Activated gamma-delta T cell (primary cell): ENCODE results near the gene SUMF1.
"Not testable (repeated sequence)": the region's sequence is repeated elsewhere in the genome, so short reads cannot be mapped to it uniquely, and the experiment has no call there.

ENCODE experiments used
- DNase-seq: peaks from one replicate; lab custom pipeline; 2025; lab: John Stamatoyannopoulos, UW

SUMF1 gene

DNA sequence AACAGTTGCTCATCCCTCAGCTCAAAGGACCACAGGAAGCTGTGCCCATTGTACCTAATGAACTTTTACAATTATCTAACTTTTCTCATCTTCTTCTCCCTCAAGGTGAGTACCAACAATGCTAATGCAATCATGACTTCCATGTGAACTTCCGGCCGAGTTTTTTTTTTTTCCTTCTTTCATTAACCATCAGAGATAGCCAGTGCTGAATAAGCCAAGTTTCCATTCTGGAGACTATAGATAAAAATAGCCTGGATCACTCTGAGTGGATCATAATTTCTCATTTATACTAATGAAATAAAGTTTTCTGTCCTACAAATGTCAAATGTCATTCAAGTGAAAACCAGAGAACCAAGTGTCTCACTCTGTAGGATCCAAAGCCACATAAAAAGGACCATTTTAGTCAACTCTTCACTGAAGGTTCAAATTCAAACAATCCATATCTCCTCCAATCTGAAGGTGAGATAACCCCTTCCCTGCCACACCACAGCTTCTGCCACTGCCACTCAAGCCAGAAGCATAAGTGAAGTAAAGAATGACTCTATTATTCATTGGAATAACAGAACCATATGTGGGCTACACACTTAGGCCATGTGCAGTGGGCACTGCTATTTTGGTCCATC is 5.5 kb downstream of the SUMF1 start:
- no peak for DNase-seq

DNA sequence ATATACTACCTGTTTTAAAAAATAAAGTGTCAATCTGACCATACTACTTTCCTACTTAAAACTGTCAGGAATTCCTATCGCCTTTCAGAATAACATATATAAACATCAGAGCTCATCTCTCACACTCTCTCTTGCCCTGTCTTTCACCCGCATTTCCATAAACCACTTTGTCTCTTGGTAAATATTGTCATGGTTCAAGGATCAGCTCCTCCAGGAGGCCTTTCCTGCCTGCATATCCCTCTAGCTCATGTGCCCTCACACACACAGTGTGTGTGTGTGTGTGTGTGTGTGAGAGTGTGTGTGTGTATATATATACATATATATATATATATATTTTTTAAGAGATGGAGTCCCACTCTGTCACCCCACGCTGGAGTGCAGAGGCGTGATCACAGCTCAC is 6.7 kb downstream of the SUMF1 start:
- no peak for DNase-seq

DNA sequence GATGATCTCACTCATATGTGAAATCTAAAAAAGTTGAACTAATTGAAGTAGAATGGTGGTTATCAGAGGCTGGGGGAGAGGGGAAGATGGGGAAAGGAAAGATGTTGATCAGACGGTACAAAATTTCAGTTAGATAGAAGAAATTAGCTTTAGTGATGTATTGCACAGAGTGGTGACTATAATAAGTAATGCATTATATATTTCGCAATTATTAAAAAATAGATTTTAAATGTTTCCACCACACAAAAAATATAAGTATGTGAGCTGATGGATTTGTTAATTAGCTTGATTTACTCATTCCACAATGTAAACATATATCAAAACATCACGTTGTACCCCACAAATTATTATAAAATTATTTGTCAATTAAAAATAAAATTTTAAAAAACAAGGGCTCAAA is 8.1 kb downstream of the SUMF1 start:
- no peak for DNase-seq

DNA sequence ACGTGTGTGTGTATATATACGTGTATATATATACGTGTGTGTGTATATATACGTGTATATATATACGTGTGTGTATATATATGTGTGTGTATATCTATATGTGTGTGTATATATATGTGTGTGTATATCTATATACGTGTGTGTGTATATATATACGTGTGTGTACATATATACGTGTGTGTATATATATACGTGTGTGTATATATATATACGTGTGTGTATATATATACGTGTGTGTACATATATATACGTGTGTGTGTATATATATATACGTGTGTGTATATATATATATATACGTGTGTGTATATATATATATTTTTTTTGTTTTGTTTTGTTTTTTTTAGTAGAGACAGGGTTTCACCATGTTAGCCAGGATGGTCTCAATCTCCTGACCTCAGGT is 10.3 kb downstream of the SUMF1 start:
- DNase-seq: not testable (repeated sequence)

DNA sequence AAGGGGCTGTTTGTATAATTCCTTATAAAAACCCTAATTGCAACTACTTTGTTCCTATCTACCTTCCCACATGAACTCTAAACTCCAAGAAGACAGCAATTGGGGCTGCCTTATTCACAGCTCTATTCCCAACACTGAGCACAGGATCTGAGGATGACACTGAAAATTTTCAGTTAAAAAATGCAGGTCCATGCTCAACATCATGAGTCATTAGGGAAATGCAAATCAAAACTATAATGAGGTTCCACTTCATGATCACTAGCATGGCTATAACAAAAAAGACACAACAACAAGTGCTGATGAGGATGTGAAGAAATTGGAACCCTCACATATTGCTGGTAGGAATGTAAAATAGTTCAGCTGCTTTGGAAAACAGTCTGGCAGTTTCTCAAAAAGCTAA is 12.9 kb downstream of the SUMF1 start:
- no peak for DNase-seq

DNA sequence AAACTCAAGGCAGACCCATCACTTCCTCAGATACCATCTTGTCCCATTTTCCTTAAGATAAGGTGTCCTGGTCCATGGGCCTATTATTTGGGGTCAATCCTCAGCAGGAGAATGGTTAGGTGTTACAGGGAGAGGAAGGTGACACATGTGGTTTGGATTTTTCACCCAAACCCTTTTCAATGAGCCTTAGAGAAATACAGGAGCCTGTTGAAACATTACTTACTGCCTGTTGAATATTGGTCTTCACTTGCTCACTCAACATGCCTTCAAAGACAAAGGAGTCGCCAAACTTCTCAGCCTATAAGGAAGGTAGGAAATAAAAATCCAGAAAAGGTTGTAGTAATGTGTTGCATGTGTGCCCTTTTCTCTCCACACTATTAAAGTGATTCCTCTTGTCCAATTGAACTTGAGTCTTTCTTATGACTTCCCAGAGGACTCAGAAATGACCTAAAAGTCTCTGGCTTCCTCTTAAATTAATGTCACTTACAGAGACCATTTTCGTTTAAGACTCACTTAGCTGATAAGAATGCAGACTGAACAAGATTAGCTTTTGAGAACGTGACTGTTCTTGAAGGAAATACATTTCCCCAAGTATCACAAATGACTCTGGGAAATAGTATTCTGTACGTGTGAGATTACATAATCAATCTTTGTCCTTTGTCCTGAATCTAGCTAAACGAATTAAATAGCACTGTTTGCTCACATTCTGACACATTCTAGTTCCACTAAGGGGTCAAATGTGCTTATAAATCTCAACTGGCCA is 17.8 kb downstream of the SUMF1 start:
- DNase-seq: no peak

DNA sequence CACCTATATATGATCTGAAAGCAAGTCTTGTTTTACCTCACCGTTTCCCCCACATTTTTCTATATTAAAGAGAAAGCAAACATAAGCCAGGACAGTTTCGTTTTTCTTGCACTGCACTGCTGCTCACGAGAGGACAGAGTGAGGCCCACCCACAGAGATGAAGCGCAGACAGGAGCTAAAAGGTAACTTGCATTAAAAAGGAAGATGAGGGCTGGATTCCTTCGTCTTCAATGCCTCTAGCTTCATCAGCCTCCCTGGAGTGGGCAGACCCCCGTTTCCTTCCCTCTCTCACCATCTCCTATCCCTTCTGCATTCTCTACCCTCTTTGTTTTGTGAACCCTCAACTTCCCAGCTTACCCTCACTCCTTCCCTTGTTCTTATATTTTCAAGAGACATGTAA is 18.9 kb downstream of the SUMF1 start:
- DNase-seq: no peak

DNA sequence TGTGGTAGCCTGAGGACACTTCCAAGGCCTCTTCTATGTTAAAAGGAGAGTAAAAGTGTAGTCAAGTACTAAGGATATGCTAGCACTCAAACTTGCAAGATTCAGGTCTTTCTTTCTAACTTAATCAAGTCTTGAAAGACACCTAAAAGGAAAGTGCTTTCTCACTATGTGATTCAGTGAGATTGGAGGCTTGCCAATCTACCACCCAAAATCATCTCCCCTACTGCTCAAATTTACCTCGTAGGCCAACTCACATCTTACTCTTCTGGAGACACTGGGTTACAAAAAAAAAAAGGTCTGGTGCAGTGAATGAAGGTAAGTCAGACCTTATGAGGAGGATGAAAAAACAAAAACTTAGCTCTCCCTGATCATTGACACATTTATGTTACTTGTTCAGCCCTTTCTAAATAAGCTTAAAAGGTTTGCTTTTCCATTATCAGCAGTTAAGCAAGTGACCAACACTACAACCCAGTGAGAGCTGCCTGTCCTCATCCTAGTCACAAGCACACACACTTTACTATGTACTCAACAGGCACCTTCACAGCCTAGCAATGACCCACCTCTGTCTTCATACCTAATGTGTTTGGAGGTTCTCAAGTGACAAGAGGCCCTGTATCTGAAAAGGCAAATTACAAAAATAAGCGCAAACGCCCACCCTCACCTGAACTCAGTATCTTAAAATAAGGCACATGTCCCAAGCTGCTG is 19.6 kb downstream of the SUMF1 start:
- no peak for DNase-seq

DNA sequence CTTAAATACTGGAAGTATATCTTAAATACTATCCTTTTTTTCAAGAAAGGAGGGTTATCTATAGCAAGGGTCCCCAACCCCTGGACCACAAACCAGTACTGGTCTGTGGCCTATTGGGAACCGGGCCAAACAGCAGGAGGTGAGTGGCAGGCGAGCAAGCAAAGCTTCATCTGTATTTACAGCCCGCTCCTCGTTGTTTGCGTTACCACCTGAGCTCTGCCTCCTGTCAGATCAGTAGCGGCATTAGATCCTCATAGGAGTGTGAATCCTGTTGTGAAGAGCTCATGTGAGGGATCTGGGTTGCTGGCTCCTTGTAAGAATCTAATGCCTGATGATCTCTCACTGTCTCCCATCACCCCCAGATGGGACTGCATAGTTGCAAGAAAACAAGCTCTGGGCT is 26.1 kb downstream of the SUMF1 start:
- DNase-seq: no peak

DNA sequence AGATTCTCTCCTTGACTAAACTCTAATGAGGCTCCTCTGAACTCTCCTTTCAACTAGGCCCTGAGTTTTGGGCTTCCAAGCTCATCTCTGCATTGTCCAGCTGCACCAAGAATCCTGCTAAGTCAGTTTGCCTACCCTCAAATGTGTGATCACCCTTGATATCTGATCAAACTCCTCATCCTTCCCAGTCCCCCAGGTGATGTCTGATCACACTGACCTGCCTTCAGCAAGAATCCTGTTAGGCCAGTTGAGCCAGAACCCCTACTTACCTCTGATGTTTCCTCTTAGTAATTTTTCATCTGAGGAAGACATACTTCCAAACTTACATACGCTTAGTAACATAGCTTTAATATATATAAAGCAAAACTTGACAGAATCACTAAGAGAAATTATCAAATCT is 28.8 kb downstream of the SUMF1 start:
- DNase-seq: no peak

DNA sequence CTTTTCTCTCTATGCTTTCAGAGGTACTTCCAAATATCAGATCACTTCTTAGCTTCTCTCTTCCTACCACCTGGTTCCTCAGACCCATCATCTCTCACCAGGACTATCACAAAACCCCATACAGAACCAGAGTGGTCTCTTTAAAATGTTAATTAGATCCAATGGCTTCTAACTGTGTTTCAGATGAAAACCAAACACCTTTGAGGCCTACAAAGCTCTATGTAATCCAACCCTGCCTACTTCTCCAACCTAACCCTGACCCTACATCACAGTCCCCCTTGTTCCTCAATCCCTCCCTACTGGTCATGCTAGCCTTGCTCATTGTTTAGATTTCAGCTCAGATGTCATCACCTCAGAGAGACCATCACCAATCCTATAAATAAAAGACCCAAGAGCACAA is 34.8 kb downstream of the SUMF1 start:
- no peak for DNase-seq

DNA sequence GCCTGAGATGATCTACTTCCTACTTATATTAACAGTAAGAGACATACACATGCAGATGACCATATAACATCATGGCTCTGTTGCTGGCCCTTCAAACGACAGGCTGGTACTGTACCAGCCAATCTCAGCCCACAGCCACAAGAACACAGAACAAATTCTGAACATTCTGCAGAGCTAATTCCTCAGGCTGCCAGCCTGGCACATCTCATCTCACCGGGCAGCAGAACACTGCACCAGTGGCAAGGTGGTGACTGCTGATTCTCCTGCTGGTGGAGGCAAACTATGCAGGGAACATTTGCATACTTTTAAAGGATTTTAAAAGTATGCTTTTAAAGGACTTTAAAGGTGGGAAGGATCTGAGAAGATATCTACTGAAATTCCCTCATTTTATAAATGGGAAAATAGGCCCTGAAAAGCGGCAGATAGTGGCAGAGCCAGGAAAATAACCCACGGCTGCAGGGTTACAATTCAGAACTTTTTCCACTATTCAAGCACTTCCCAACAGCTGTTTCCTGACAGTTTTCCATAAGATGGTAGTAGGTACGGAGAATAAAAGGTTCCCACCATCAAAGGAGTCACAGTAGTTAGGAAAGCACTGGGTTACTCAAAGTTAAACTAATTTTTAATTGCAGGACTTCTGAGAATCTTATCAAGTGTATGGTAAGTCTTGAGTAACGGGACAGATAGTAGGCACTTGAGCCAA is 37.3 kb downstream of the SUMF1 start:
- no peak for DNase-seq

DNA sequence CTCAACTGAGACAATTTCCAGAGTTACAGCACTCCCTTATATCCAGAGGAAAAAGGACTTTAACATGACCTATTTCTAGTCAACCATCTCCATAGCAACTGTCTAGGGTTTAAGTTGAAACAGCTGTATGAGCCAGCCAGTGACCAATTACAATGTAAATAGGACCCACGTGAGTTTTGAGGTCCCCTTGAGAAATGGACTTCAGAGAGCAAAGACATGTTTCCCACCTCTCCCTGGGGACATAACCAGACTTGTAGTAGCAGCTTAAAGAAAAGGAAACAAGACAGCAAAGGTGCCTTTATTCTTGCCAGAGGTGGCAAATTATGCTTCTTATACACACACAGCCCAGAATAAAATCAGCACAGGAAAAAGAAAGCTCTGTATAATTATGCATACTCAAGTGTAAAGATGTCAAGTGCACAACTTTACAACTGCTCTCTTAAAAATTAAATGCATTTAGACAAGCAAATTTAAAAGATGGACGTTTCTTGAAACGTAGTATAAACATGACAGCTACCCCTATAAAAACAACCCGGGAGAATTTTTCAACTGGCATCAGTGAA is 40.2 kb downstream of the SUMF1 start:
- no peak for DNase-seq

DNA sequence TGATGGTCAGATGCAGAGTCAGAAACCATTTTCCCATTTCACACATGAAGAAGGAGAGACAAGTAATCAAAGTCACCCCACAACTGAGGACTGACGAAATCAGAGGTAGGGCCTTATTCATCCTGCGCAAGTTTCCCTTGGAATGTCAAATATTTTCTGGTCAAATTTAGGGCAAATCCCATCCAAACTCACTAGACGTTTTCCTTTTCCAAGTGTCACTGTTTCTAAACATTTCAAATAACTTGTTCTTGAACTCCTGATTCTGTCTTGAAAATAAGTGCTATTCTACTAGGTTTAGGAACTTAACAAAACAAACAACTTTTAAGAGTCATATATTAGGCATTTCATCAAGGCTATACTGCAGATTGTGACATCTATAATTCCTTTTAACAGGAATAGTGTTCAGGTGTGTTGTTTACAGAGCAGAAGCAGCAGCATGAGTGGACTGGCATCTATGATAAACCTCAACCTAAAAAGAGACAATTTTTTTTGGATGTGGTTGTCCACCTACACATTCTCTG is 40.7 kb downstream of the SUMF1 start:
- no peak for DNase-seq

DNA sequence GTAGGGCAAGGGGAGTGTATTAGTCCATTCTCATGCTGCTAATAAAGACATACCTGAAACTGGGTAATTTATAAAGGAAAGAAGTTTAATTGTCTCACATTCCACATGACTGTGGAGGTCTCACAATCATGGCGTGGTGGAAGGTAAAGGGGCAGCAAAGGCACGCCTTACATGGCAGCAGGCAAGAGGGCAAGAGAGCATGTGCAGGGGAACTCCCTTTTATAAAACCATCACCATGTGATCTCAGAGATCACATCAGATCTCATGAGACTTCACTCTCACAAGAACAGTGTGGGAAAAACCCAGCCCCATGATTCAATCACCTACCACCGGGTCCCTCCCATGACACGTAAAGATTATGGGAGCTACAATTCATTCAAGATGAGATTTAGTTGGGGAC is 41.4 kb downstream of the SUMF1 start:
- no peak for DNase-seq

DNA sequence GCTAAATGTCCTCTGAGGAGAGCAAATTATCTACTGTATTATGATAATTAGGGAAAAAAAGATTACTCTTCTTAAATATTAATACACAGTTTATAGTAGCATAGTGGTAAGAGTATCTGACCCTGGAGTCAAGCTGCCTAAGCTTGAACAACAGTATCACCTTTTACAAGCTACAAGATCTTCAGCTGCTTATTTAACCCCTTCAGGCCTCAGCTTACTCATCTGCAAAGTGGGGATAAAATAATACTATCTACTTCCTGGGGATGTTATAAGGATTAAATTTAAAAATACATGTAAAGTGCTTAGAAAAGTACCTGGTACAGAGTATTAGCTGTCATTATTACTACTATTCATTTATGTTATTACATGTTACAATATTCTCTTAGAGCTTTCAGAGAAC is 42.0 kb downstream of the SUMF1 start:
- DNase-seq: no peak

DNA sequence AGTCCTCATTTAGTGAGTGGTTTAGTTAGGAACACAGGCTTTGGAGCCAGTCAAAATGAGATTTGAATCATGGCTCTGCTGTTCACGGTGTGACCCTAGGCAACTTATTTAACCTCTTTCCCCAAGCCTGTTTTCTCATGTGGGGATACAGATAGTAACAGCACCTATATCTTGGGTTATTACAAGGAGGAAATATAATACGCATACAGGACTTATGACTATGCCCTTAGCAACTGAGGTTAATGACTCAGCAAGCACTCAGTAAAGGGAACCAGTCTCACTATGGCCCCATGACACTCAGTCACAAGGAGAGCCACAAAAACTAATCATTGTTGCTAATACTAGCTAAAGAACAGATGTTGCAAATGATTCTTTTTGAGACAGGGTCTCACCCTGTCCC is 45.9 kb downstream of the SUMF1 start:
- DNase-seq: no peak

DNA sequence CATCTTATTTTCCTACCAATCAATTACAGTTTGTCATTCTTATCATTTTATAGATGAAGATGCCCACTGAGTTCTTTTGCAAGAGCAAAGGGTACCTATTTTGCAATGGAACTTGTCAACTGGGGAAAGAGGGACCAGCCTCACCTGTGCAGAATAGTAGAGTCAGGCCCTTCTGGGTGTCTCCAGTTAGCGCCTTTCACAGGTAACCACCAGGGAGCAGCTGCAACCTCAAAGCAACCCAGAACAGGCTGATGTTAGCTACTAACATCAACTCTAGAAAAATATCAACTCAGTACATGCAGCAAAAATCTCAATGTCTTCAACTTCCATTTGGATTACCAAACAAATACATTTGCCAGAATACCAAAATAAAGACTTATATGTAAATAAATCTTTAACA is 47.1 kb downstream of the SUMF1 start:
- DNase-seq: no peak

DNA sequence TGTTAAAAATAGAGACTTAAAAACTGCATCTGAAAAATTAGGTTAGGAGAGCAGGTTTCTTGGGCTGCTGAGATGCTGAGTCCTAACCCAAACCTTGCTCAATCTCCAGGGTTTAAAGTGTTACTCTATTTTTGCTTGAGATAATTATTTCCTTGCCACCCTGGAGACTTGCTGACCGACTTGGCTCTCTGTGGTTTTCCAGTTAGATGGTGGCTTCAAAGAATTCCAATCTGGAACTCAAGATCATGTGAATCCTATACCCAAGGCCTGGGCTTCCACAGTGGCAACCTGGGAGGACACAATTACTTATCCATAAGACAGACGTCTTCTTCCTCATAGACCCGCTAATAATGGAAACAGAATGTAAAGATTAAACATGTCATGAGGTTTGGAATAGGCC is 47.7 kb downstream of the SUMF1 start:
- no peak for DNase-seq

DNA sequence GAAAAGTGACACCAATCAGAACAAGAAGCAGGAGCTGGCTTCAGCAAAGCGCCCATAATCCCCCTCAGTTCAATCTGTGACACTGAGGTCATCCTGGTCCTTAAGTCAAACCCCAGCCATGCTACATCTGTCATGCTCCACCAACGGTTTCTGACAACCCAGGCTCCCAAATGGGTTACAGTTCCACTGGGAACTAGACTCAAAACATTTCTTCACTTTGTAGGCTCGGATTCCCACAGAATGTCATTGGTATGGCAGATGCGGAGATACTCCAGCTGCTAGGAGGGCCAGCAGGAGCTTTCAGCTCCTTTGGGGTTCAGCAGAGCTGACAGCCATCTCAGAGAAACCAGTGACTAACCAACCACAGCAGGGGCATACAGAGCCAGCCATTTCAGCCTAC is 48.9 kb downstream of the SUMF1 start:
- no peak for DNase-seq

DNA sequence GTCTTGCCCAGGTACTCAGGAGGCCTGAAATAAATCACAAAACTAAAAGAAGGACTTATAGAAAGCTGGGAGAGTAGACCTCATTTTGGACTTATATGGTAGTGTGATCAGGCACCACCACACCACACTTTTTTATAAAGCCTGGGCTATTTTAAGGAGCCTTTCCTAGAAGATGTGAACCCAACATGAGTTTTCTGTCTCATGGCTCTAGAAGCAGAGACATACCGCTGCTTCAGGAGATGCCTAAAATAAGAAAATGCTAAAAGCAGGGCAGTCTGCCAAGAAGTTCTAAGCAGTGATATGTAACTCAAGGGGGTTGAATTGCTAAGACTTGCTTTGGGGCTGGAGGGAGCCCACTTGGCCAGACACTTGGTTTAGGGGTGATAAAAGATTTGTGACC is 49.6 kb downstream of the SUMF1 start:
- no peak for DNase-seq

DNA sequence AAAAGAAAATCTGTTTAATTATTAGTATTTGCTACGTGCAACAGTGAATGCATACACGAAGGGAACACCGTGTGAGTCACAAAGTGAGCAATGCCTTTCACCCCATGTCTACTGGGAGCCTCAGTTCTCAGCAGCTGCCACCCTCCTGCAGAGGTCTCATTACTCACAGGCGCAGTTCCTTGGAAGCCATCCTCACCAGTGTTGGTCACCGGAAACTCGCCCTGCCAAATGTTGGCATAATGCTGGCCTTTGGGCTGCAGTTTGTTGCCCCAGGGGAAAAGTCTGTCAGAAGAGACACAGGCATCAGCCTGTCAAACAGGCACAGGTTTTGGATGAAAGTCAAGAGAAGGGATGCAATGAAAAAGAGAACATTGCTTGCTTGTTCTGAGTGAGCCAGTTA is 50.1 kb downstream of the SUMF1 start:
- DNase-seq: no peak
